BJ (cell line): ENCODE measurements around the gene CXorf38. TPM values are rescaled to one million over a fixed set of nuclear protein-coding genes. Genes with fewer than 3 reads are reported as not detected.
A peak's percentile ranks its signal among the peaks of the same experiment; 100 is the strongest.

Source experiments
- CTCF ChIA-PET: fragments of 350-600 bp; formaldehyde crosslinking; extraction: SDS; loops from one replicate; lab custom pipeline; 2021; ENCODE audit warnings: antibody characterized with exemption, inconsistent platforms; lab: Yijun Ruan, JAX
- POLR2A ChIA-PET: fragments of 300-600 bp; sonication (Branson Sonifier 250); formaldehyde crosslinking; extraction: SDS; loops from one replicate; lab custom pipeline; 2021; ENCODE audit warnings: antibody characterized with exemption; lab: Charles Lee
- DNase-seq: peaks from one replicate; pipeline ENCODE4 v3.0.0-alpha.2; 2011; ENCODE audit warnings: low read depth
- H3K27me3 ChIP-seq: 2 replicates; pipeline ENCODE4 v1.6.0; 2011; ENCODE audit warnings: low read length; ENCODE audit not compliant: control insufficient read depth, insufficient read depth
- H3K36me3 ChIP-seq: 2 replicates; pipeline ENCODE4 v1.5.1; 2011; ENCODE audit warnings: low read length; ENCODE audit not compliant: control insufficient read depth, insufficient read depth
- H3K4me3 ChIP-seq: 2 replicates; pipeline ENCODE4 v1.5.1; 2011; ENCODE audit warnings: low read depth, mild to moderate bottlenecking, control low read depth, low read length
- polyA plus RNA-seq: library from polyadenylated mRNA; depleted of rRNA; stranded (reverse); fragments of >200 nt; gene quantifications from 2 replicates; pipeline ENCODE4 v1.2.3, GENCODE V29; 2011
- TF ChIP-seq, protein P1 (sequence below): IDR thresholded peaks from 2 replicates; pipeline ENCODE4 v1.5.1; 2011; ENCODE audit warnings: low read depth, mild to moderate bottlenecking, control low read depth, inconsistent platforms, low read length, moderate library complexity; ENCODE audit not compliant: insufficient read depth

CXorf38 gene
- polyA plus RNA-seq, 1 experiment = 6.2 TPM

DNA sequence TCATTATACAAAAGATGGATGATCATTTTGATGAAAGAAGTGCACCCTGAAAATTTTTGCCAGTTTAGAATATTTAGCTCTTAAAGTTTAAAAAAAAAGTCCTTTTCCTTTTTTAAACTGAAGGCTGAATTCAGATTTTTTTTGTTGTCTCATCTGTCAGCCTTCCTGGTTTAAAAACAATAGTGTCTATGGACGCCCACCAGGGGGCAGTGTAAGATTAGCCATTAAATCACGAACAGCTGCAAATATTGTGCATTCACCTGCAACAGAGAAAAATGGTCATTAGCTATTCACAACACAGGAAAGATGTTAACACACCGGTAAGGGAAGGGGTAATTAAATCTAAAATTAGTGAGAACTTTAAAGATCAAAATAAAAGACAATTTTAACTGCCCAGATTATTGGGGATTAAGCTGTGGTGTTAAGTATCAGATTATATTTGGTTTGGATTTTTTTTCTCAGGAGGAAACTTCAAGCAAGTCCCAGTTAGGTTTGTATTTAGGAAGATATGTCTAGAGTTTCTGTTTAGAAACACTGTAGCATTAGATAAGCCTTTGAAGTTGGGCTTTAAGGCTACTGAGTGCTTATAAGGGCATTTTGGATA lies 4.4 kb upstream of the CXorf38 start:
- POLR2A ChIA-PET = interaction anchor here (0.6 to 0.7 kb wide), 2 partner anchors 41 to 519 kb away, joined by 3 read pairs; no protein-coding TSS in a partner anchor
- DNase-seq = no peak
- TF ChIP-seq, protein P1, sequence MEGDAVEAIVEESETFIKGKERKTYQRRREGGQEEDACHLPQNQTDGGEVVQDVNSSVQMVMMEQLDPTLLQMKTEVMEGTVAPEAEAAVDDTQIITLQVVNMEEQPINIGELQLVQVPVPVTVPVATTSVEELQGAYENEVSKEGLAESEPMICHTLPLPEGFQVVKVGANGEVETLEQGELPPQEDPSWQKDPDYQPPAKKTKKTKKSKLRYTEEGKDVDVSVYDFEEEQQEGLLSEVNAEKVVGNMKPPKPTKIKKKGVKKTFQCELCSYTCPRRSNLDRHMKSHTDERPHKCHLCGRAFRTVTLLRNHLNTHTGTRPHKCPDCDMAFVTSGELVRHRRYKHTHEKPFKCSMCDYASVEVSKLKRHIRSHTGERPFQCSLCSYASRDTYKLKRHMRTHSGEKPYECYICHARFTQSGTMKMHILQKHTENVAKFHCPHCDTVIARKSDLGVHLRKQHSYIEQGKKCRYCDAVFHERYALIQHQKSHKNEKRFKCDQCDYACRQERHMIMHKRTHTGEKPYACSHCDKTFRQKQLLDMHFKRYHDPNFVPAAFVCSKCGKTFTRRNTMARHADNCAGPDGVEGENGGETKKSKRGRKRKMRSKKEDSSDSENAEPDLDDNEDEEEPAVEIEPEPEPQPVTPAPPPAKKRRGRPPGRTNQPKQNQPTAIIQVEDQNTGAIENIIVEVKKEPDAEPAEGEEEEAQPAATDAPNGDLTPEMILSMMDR = peak; percentile 57
- no peaks in the 10 kb centered on the region for H3K27me3 ChIP-seq
- CTCF ChIA-PET = interaction anchor here (0.5 to 3.7 kb wide), 12 partner anchors 11 to 580 kb away, joined by 3 to 25 read pairs (median 3); no protein-coding TSS in a partner anchor
- no peak overlapping the region for H3K4me3 ChIP-seq
- H3K36me3 ChIP-seq = no peaks in the 10 kb centered on the region

DNA sequence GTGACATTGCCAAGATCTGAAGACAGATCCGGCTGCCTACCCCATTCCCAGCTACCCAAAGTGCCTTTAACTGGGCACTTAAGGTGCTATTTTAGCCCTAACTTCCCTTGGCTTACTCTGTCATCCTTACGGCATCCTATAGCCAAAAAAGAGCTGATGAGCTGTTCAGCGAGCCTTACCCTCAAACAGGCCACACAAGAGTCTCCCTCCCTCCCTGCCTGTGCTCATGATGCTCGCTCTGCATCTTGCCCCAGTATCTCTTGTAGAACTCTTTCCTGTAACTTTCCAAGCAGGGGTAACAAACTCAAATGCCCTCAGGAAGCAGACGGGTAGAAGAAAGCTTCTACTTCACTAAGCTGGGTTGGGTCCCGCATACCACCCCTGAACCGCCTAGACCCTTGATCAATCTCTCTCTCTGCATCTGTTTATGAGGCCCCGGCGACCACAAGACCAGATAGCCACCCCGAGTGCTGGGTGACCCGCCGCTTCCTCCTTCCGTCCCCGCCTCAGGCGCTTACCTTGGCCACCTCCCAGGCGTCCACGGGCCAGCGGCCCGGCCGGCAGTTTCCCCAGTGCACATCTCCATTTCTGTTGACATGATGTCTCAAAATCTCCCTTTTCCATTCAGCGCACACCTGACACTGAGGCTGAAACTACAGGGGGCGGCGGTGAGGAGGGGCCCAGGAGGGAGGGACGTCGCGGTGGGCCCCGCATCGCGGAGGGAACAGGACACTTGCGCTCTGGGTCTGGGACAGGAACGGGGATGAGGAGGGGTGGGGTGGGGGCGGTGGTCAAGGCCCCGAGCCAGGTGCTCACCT lies 663 bp downstream of the CXorf38 start:
- POLR2A ChIA-PET = interaction anchor here (1.2 kb wide), 1 partner anchor 654 kb away, joined by 8 read pairs; no protein-coding TSS in a partner anchor
- Histone ChIP-seq H3K4me3 (peak overlapping the region; percentile 78), H3K27me3 (no peaks in the 10 kb centered on the region), H3K36me3 (no peaks in the 10 kb centered on the region)
- CTCF ChIA-PET = interaction anchor here (1.2 to 1.8 kb wide), 2 partner anchors 11 to 147 kb away, joined by 3 to 6 read pairs; no protein-coding TSS in a partner anchor
- TF ChIP-seq, protein P1 = no peak
- DNase-seq = no peak

DNA sequence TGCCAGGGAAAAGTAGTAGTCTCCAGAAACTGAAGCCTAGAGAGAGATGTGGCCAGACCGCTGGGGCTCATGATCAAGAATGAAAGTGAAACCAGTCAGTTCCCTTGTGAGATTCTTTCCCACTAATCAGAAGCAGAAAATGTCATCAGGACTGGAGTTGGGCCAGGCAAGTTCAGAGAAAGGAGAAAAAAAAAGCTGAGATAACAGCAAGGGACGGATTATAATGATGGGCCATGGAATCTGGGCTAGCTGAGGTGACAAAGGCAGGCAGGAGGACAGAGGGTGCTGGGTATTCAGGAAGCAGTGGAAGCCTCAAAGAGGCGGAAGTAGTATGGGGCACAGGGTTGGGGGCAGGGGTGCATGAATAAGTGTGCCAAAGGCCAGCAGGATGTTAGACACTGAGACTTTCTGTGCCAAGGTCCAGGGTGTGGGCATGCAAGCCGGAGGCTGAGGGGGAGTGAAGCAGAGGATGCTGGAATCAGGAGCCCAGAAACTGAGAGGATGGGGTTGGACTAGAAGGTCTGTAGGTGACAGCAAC lies 2.5 kb downstream of the CXorf38 start:
- POLR2A ChIA-PET = interaction anchor here (0.6 kb wide), 1 partner anchor 1801 kb away, joined by 4 read pairs; no protein-coding TSS in a partner anchor
- CTCF ChIA-PET = no interaction called here
- peak; percentile 20 for DNase-seq

DNA sequence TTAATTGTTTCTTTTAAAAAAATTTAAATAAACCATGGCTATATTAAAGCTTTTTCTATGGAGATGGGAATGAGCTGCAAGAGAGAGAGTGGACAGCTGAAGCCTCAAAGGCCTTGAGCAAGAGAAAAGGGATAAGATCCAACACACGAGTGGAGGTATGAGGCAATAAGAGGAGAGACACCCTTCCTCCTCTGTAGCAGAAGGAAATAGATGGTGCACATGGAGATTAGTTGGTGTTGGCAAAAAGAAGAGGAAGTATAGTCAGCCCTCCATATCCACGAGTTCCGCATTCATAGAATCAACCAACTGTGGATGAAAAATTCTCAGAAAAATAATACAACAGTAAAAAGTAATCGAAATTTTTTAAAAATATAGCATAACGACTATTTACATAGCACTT lies 3.2 kb downstream of the CXorf38 start:
- DNase-seq = no peak
- H3K27me3 ChIP-seq = no peaks in the 10 kb centered on the region
- no peaks in the 10 kb centered on the region for H3K36me3 ChIP-seq
- ChIA-PET CTCF (interaction anchor here (1.2 kb wide), 1 partner anchor 9 kb away, joined by 3 read pairs; no protein-coding TSS in a partner anchor), POLR2A (no interaction called here)
- no peak overlapping the region; the same call in 1 of the 2 replicates for H3K4me3 ChIP-seq
- TF ChIP-seq, protein P1 = no peak

More for the DNA sequence above, 2.5 kb downstream of the CXorf38 start:
- Histone ChIP-seq H3K27me3 (no peaks in the 10 kb centered on the region), H3K4me3 (peak overlapping the region; percentile 35), H3K36me3 (no peaks in the 10 kb centered on the region)
- TF ChIP-seq, protein P1 = no peak
